HCT116 (cell line): ENCODE data around the gene DPM2.

ENCODE experiments used
- EZH2 ChIP-seq: fragments of 200-600 bp; sonication (generic); IDR thresholded peaks from 2 replicates; pipeline ENCODE4 v1.6.1; 2017; ENCODE audit warnings: antibody characterized with exemption, mixed run types
- EZH2phosphoT487 ChIP-seq: fragments of 200-600 bp; IDR thresholded peaks from 2 replicates; pipeline ENCODE4 v1.6.1; 2018; ENCODE audit warnings: antibody characterized with exemption, borderline replicate concordance
- POLR2A ChIP-seq: IDR thresholded peaks from 2 replicates; pipeline ENCODE4 v1.7.0; 2011; ENCODE audit warnings: borderline replicate concordance; ENCODE audit not compliant: insufficient read depth, insufficient read length; ENCODE audit errors: extremely low read depth
- POLR2AphosphoS5 ChIP-seq: IDR thresholded peaks from 2 replicates; pipeline ENCODE4 v1.6.1; 2011; ENCODE audit warnings: mild to moderate bottlenecking, low read depth, low read length, moderate library complexity
- RAD21 ChIP-seq: IDR thresholded peaks from 2 replicates; pipeline ENCODE4 v1.6.1; 2012; ENCODE audit warnings: low read depth, mild to moderate bottlenecking
- SIN3A ChIP-seq: IDR thresholded peaks from 2 replicates; pipeline ENCODE4 v1.6.1; 2012; ENCODE audit warnings: low read depth
- SP1 ChIP-seq: IDR thresholded peaks from 2 replicates; pipeline ENCODE4 v1.6.1; 2012; ENCODE audit warnings: low read depth
- ZBTB33 ChIP-seq: IDR thresholded peaks from 2 replicates; pipeline ENCODE4 v1.6.1; 2011; ENCODE audit warnings: mild to moderate bottlenecking, low read length, moderate library complexity; ENCODE audit not compliant: insufficient replicate concordance; ENCODE audit errors: extremely low read depth
- ZFX ChIP-seq: fragments of 450-650 bp; IDR thresholded peaks from 2 replicates; pipeline ENCODE4 v1.6.1; 2017
- ZNF274 ChIP-seq: fragments of 200-500 bp; sonication (Bioruptor generic); IDR thresholded peaks from 2 replicates; pipeline ENCODE4 v1.6.1; 2014; ENCODE audit warnings: mild to moderate bottlenecking, low read depth, low read length, inconsistent platforms
- TF ChIP-seq, protein P1 (sequence below), 3 experiments: fragments of 200-600 bp in 1 of 3; sonication (generic) in 1 of 3; IDR thresholded peaks in 2 of 3; conservative IDR thresholded peaks in 1 of 3; 2 replicates each; pipeline ENCODE4 v1.5.1; 2012 to 2017; ENCODE audit warnings: low read depth in 2 of 3, low read length in 2 of 3, antibody characterized with exemption in 1 of 3, borderline replicate concordance in 1 of 3, control low read depth in 1 of 3, mild to moderate bottlenecking in 1 of 3, mixed read lengths in 1 of 3, mixed run types in 1 of 3, moderate library complexity in 1 of 3; ENCODE audit not compliant: insufficient read depth in 1 of 3
- TF ChIP-seq, protein P2 (sequence below): IDR thresholded peaks from 2 replicates; pipeline ENCODE4 v1.6.1; 2012
- TF ChIP-seq, protein P3 (sequence below): IDR thresholded peaks from 2 replicates; pipeline ENCODE4 v1.6.1; 2012
- TF ChIP-seq, protein P4 (sequence below): IDR thresholded peaks from 2 replicates; pipeline ENCODE4 v1.6.1; 2012; ENCODE audit warnings: low read depth

DNA sequence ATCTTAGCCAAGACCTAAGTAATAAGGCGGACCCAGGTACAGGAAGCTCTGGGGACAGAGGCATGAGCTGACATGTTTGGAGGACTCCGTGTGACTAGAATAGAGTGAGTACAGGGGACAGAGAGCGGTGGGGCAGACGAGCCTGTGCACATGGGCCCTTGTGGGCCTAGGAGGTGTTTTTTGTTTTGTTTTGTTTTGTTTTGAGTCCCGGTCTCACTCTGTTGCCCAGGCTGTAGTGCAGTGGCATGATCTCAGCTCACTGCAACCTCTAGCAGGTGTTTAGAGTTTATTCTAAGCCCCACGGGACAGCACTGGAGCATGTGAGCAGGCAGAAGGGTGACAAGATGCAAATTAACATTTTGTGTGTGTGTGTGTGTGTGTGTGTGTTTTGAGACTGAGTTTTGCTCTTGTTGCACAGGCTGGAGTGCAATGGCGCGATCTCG is 46.2 kb upstream of the DPM2 start:
- TF ChIP-seq, protein P1, sequence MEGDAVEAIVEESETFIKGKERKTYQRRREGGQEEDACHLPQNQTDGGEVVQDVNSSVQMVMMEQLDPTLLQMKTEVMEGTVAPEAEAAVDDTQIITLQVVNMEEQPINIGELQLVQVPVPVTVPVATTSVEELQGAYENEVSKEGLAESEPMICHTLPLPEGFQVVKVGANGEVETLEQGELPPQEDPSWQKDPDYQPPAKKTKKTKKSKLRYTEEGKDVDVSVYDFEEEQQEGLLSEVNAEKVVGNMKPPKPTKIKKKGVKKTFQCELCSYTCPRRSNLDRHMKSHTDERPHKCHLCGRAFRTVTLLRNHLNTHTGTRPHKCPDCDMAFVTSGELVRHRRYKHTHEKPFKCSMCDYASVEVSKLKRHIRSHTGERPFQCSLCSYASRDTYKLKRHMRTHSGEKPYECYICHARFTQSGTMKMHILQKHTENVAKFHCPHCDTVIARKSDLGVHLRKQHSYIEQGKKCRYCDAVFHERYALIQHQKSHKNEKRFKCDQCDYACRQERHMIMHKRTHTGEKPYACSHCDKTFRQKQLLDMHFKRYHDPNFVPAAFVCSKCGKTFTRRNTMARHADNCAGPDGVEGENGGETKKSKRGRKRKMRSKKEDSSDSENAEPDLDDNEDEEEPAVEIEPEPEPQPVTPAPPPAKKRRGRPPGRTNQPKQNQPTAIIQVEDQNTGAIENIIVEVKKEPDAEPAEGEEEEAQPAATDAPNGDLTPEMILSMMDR (IDR thresholded peaks at IDR 0.05 in 2 of 3, conservative IDR thresholded peaks at IDR 0.05 in 1 of 3; ENCODE audit: borderline replicate concordance in 1 of 3, insufficient read depth in 1 of 3, low read depth in 2 of 3, low read length in 2 of 3) = no peak
- TF ChIP-seq POLR2A (no peak), ZFX (no peak), EZH2 (no peak), POLR2AphosphoS5 (no peak), RAD21 (no peak), SIN3A (no peak), EZH2phosphoT487 (no peak), SP1 (no peak), ZNF274 (no peak), ZBTB33 (no peak)
- TF ChIP-seq, protein P2, sequence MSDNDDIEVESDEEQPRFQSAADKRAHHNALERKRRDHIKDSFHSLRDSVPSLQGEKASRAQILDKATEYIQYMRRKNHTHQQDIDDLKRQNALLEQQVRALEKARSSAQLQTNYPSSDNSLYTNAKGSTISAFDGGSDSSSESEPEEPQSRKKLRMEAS = no peak
- TF ChIP-seq, protein P3, sequence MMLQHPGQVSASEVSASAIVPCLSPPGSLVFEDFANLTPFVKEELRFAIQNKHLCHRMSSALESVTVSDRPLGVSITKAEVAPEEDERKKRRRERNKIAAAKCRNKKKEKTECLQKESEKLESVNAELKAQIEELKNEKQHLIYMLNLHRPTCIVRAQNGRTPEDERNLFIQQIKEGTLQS = no peak
- TF ChIP-seq, protein P4, sequence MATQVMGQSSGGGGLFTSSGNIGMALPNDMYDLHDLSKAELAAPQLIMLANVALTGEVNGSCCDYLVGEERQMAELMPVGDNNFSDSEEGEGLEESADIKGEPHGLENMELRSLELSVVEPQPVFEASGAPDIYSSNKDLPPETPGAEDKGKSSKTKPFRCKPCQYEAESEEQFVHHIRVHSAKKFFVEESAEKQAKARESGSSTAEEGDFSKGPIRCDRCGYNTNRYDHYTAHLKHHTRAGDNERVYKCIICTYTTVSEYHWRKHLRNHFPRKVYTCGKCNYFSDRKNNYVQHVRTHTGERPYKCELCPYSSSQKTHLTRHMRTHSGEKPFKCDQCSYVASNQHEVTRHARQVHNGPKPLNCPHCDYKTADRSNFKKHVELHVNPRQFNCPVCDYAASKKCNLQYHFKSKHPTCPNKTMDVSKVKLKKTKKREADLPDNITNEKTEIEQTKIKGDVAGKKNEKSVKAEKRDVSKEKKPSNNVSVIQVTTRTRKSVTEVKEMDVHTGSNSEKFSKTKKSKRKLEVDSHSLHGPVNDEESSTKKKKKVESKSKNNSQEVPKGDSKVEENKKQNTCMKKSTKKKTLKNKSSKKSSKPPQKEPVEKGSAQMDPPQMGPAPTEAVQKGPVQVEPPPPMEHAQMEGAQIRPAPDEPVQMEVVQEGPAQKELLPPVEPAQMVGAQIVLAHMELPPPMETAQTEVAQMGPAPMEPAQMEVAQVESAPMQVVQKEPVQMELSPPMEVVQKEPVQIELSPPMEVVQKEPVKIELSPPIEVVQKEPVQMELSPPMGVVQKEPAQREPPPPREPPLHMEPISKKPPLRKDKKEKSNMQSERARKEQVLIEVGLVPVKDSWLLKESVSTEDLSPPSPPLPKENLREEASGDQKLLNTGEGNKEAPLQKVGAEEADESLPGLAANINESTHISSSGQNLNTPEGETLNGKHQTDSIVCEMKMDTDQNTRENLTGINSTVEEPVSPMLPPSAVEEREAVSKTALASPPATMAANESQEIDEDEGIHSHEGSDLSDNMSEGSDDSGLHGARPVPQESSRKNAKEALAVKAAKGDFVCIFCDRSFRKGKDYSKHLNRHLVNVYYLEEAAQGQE = no peak
